PFSK-1 (cell line): Measurements from ENCODE around the gene OR8B12.

Source experiments
- POLR2AphosphoS5 ChIP-seq: IDR thresholded peaks from 2 replicates; pipeline ENCODE4 v1.6.1; 2012; ENCODE audit warnings: low read depth, mild to moderate bottlenecking, control low read depth, low read length, moderate library complexity
- REST ChIP-seq, 2 experiments: IDR thresholded peaks; 2 replicates each; pipeline versions ENCODE4 v1.6.1 to v1.8.0; 2011 to 2012; ENCODE audit warnings: low read depth in 2 of 2, low read length in 2 of 2, control low read depth in 1 of 2, inconsistent platforms in 1 of 2, mild to moderate bottlenecking in 1 of 2, moderate library complexity in 1 of 2; ENCODE audit not compliant: insufficient read depth in 1 of 2
- TAF1 ChIP-seq: IDR thresholded peaks from 2 replicates; pipeline ENCODE4 v1.6.1; 2012; ENCODE audit warnings: low read length, control low read depth, borderline replicate concordance; ENCODE audit not compliant: insufficient read depth

- no peak for TF ChIP-seq TAF1
- TF ChIP-seq POLR2AphosphoS5 = no peak
- TF ChIP-seq REST (IDR thresholded peaks at IDR 0.05; ENCODE audit: insufficient read depth in 1 of 2, low read depth in 2 of 2, low read length in 2 of 2) = no peak
Measured at GRCh38 chr11:124570160-124570559, 26.7 kb upstream of the OR8B12 start.
